Daoy (cell line): ENCODE data around the gene EIF5AL1. TPM values are rescaled to one million over a fixed set of nuclear protein-coding genes. Genes with fewer than 3 reads are reported as not detected.
"Not testable (repeated sequence)": the region's sequence is repeated elsewhere in the genome, so short reads cannot be mapped to it uniquely, and the experiment has no call there.

Source experiments
- DNase-seq: peaks from one replicate; pipeline ENCODE4 v3.0.0-alpha.2; 2015; ENCODE audit warnings: low read depth
- total RNA-seq: library from RNA; depleted of rRNA; stranded (reverse); fragments of >200 nt; shearing (Covaris generic); gene quantifications from 2 replicates; pipeline ENCODE4 v1.2.3, GENCODE V29; 2014; rRNA removed

The EIF5AL1 gene
- total RNA-seq, 1 experiment from 2014 or later = 0.57 TPM

GRCh38 chr10:79555354-79556309 lies 43.3 kb downstream of the EIF5AL1 start:
- no peak for DNase-seq

- DNase-seq = not testable (repeated sequence)
Measured at GRCh38 chr10:79556961-79557360, 44.6 kb downstream of the EIF5AL1 start.

- peak; percentile 49 for DNase-seq
Measured at GRCh38 chr10:79559726-79560125, 47.4 kb downstream of the EIF5AL1 start.

- no peak for DNase-seq
Measured at GRCh38 chr10:79560160-79560709, 47.9 kb downstream of the EIF5AL1 start, which contains the start of gene SFTPA2. Gene SFTPA2 (minus strand): TSS chr10:79560407. CDS start chr10:79559483, 924 bp downstream.

GRCh38 chr10:79561257-79561656 lies 48.9 kb downstream of the EIF5AL1 start:
- no peak for DNase-seq

GRCh38 chr10:79562135-79562756 lies 49.9 kb downstream of the EIF5AL1 start:
- peak; percentile 56 for DNase-seq

GRCh38 chr10:79563426-79563825 lies 51.1 kb downstream of the EIF5AL1 start:
- DNase-seq = no peak

Other genes with a start within 250 kb of the EIF5AL1 start
- 28.1 and 33.2 TPM in 2 replicates for gene PPIF, start 165.1 kb upstream of the EIF5AL1 start, total RNA-seq
- gene ZCCHC24, start 66.9 kb upstream of the EIF5AL1 start, total RNA-seq = 3.0 and 4.3 TPM in 2 replicates
- gene SFTPA2, start 47.9 kb downstream of the EIF5AL1 start, total RNA-seq = not detected in 2 replicates
- not detected in 2 replicates for gene SFTPA1, start 98.4 kb downstream of the EIF5AL1 start, total RNA-seq
- gene NUTM2B, start 190.7 kb downstream of the EIF5AL1 start, total RNA-seq = 0.11 TPM in 1 of 2 replicates, not detected in the other